GM23248 (cell line): ENCODE results near the gene RAD50.

Experiments
- EZH2 ChIP-seq: fragments of 200-600 bp; sonication (generic); IDR thresholded peaks from 2 replicates; pipeline ENCODE4 v1.6.1; 2018; ENCODE audit warnings: antibody characterized with exemption, mild to moderate bottlenecking; ENCODE audit not compliant: insufficient read depth, poor library complexity, severe bottlenecking
- EZH2phosphoT487 ChIP-seq: fragments of 200-600 bp; sonication (generic); IDR thresholded peaks from 2 replicates; pipeline ENCODE4 v1.6.1; 2018; ENCODE audit warnings: antibody characterized with exemption, moderate library complexity, mild to moderate bottlenecking, low read depth; ENCODE audit not compliant: insufficient read depth

- TF ChIP-seq EZH2 (no peak), EZH2phosphoT487 (no peak)
These were observed 35.7 kb downstream of the RAD50 start for GRCh38 chr5:132592521-132592920.
